ENCODE measurements around the gene GPR3.

GPR3 gene

DNA sequence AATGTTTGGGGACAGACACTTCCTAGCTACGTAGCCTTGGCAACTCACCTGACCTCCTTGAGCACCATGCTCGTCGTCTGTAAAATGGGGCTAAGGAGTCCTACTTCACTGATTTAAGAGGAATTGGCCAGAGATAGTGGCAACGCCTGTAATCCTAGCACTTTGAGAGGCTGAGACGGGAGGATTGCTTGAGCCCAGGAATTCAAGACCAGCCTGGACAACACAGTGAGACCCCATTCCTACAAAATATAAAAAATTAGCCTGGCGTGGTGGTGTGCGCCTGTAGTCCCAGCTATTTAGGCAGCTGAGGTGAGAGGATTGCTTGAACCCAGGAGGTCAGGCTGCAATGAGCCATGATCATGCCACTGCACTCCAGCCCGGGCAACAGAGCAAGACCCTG lies 46.1 kb upstream of the GPR3 start:
- no peak overlapping the region for H3K27ac ChIP-seq
- no peak overlapping the region for H3K4me3 ChIP-seq (ENCODE audit: low read depth, low read length)
- no peaks in the 10 kb centered on the region for H3K27me3 ChIP-seq (ENCODE audit: control insufficient read depth, insufficient read depth, low read length)
- no peaks in the 10 kb centered on the region for H3K36me3 ChIP-seq (ENCODE audit: control insufficient read depth, insufficient read depth, low read length)
- H3K9me3 ChIP-seq (ENCODE audit: control insufficient read depth, low read length): no peaks in the 10 kb centered on the region
- H2AFZ ChIP-seq: no peak overlapping the region
- H3K9ac ChIP-seq: no peak overlapping the region
- H3K4me2 ChIP-seq (ENCODE audit: low read length): no peak overlapping the region
- H3K4me1 ChIP-seq: no peaks in the 10 kb centered on the region
- TF ChIP-seq, protein P1, sequence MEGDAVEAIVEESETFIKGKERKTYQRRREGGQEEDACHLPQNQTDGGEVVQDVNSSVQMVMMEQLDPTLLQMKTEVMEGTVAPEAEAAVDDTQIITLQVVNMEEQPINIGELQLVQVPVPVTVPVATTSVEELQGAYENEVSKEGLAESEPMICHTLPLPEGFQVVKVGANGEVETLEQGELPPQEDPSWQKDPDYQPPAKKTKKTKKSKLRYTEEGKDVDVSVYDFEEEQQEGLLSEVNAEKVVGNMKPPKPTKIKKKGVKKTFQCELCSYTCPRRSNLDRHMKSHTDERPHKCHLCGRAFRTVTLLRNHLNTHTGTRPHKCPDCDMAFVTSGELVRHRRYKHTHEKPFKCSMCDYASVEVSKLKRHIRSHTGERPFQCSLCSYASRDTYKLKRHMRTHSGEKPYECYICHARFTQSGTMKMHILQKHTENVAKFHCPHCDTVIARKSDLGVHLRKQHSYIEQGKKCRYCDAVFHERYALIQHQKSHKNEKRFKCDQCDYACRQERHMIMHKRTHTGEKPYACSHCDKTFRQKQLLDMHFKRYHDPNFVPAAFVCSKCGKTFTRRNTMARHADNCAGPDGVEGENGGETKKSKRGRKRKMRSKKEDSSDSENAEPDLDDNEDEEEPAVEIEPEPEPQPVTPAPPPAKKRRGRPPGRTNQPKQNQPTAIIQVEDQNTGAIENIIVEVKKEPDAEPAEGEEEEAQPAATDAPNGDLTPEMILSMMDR (IDR thresholded peaks at IDR 0.05): no peak
- no peaks in the 10 kb centered on the region for H3K79me2 ChIP-seq

DNA sequence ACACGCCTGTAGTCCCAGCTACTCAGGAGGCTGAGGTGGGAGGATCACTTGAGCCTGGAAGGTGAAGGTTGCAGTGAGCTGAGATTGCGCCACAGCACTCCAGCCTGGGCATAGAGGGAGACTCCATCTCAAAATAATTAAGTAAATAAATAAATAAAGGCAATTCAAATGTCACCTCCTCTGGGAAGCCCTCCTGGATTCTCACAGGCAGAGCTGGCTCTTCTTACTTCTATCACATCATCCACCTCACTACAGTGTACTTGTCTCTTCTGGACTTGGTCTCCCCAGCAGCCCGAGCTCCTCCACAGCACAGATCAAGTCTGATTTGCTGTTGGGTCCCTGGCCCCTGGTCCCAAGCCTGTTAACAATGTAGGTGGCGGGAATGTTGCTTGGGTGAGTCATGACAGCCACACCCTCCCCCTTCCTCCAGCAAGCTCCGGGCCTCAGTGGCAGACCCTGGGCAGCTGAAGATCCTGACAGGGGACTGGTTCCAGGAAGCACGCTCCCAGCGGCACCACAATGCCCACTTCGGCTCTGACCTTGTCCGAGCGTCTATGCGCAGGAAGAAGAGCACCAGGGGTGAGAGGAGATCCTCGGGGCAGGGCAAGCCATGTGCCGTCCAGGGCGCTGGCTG lies 45.3 kb upstream of the GPR3 start:
- TF ChIP-seq, protein P1 (IDR thresholded peaks at IDR 0.05): no peak
- no peaks in the 10 kb centered on the region for H3K4me1 ChIP-seq
- no peak overlapping the region for H3K4me2 ChIP-seq (ENCODE audit: low read length)

DNA sequence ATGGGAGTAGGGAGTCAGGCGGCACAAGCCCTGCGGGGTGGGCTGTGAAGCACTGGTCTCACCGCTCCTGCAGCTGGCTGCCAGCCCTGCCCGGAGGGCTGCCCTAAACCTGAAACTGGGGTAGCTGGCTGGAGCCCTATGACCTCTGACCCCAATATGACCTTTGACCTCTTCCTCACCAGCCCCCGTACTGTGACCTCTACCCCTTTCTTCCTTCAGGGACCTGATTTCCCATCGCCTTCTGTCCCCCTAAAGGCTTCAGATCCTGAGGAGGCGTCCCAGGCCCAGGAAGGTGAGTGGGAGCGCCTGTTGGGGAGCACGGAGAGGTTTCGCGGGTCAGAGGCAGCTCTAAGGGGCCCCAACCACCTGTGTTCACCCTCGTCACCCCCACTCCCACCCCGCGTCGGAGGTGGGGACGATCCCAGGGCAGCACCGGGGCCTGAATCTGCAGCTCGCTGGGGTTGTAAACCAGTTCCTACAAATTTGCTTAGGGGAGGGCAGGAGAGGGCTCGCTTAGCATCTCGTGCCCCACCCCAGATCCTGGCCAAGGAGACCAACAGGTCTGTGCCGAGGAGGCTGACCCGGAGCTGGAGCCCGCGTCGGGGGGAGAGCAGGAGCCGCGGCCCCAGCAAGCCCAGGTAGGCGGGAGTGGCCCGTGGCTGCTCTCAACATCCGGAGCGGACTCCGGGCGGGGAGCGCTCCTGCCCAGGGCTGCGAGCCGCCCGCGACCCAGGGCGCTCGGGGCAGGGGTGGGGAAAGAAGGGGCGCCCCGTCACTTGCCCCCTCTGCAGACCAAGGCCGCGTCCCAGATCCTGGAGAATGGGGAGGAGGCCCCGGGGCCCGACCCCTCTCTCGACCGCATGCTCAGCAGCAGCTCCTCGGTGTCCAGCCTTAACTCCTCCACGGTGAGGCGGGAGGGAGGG lies 43.3 kb upstream of the GPR3 start:
- Histone ChIP-seq H3K27ac (no peak overlapping the region), H3K27me3 (ENCODE audit: control insufficient read depth, insufficient read depth, low read length) (no peaks in the 10 kb centered on the region), H3K9ac (no peak overlapping the region), H3K4me2 (ENCODE audit: low read length) (peak overlapping the region; percentile 84), H3K36me3 (ENCODE audit: control insufficient read depth, insufficient read depth, low read length) (no peaks in the 10 kb centered on the region), H2AFZ (peak overlapping the region; percentile 64), H3K4me1 (no peaks in the 10 kb centered on the region), H3K79me2 (no peaks in the 10 kb centered on the region), H3K9me3 (ENCODE audit: control insufficient read depth, low read length) (no peaks in the 10 kb centered on the region), H3K4me3 (ENCODE audit: low read depth, low read length) (peak overlapping the region; percentile 57)
- TF ChIP-seq, protein P1 (IDR thresholded peaks at IDR 0.05): no peak

More for the DNA sequence above, 45.3 kb upstream of the GPR3 start:
- Histone ChIP-seq H3K9ac (no peak overlapping the region), H3K79me2 (no peaks in the 10 kb centered on the region), H3K4me3 (ENCODE audit: low read depth, low read length) (no peak overlapping the region), H3K27me3 (ENCODE audit: control insufficient read depth, insufficient read depth, low read length) (no peaks in the 10 kb centered on the region), H3K36me3 (ENCODE audit: control insufficient read depth, insufficient read depth, low read length) (no peaks in the 10 kb centered on the region), H3K27ac (no peak overlapping the region), H2AFZ (no peak overlapping the region), H3K9me3 (ENCODE audit: control insufficient read depth, low read length) (no peaks in the 10 kb centered on the region)

DNA sequence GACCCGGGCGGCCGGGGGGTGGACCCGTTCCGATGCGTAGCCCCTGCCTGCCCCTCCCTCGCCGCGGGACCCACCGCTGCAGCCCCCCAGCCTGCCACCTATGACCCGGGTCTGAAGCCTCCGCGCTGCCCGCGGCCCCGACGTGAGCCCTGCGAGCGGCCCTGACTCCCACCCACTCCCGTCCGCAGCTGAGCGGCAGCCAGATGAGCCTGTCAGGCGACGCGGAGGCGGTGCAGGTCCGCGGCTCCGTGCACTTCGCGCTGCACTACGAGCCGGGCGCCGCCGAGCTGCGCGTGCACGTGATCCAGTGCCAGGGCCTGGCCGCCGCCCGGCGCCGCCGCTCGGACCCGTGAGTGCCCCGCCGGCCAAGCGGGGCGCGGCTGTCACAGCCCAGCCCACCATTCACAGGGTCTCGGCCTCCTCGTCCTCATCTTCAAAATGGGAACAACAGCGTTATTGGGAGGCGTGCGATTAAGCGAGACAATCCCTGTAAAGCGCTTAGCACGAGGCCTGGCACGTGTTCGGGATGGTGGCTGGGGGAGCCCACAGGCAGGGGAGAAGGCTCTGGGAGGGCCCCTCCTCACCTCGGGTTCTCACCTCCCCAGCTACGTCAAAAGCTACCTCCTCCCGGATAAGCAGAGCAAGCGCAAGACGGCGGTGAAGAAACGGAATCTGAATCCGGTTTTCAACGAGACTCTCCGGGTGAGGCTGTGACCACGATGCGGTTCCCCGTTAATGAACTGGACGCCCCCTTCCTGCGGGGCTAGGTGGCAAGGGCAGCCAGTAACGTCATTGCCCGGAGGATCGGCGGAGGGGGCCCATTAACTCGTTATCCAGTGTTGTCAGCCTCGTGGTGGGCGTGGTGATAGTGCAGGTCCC lies 42.4 kb upstream of the GPR3 start:
- no peaks in the 10 kb centered on the region for H3K27me3 ChIP-seq (ENCODE audit: control insufficient read depth, insufficient read depth, low read length)
- H3K4me2 ChIP-seq (ENCODE audit: low read length): peak overlapping the region; percentile 84
- no peaks in the 10 kb centered on the region for H3K4me1 ChIP-seq
- H2AFZ ChIP-seq: peak overlapping the region; percentile 64
- peak overlapping the region; percentile 57 for H3K4me3 ChIP-seq (ENCODE audit: low read depth, low read length)
- H3K79me2 ChIP-seq: no peaks in the 10 kb centered on the region
- H3K9ac ChIP-seq: no peak overlapping the region
- no peak overlapping the region for H3K27ac ChIP-seq
- H3K9me3 ChIP-seq (ENCODE audit: control insufficient read depth, low read length): no peaks in the 10 kb centered on the region
- TF ChIP-seq, protein P1 (IDR thresholded peaks at IDR 0.05): no peak
- no peaks in the 10 kb centered on the region for H3K36me3 ChIP-seq (ENCODE audit: control insufficient read depth, insufficient read depth, low read length)
